OCI-LY7 (cell line): Measurements from ENCODE around the gene HPSE2. TPM values are rescaled to one million over a fixed set of nuclear protein-coding genes. Genes with fewer than 3 reads are reported as not detected.
"Not testable (repeated sequence)": the region's sequence is repeated elsewhere in the genome, so short reads cannot be mapped to it uniquely, and the experiment has no call there.

Source experiments
- BruUV-seq: library from RNA; stranded (reverse); fragments of 400-500 nt; replicated peaks from 2 replicates; lab custom pipeline; 2021; lab: Mats Ljungman, UMichigan
- CTCF ChIA-PET: fragments of 300-600 bp; sonication (Branson Sonifier 250); formaldehyde crosslinking; loops from one replicate; lab custom pipeline; 2022; ENCODE audit warnings: antibody characterized with exemption; ENCODE audit not compliant: unreplicated experiment; lab: Charles Lee
- POLR2A ChIA-PET: fragments of 300-600 bp; sonication (Branson Sonifier 250); formaldehyde crosslinking; loops from one replicate; lab custom pipeline; 2022; ENCODE audit warnings: antibody characterized with exemption; lab: Charles Lee
- DNase-seq: peaks from one replicate; pipeline ENCODE4 v3.0.0-alpha.2; 2015; ENCODE audit warnings: low spot score
- H2AFZ ChIP-seq: fragments of 200-600 bp; sonication (generic), shearing (Covaris generic); 2 replicates; pipeline ENCODE4 v1.6.1; 2014; ENCODE audit warnings: mild to moderate bottlenecking, antibody characterized with exemption, low read length, moderate library complexity
- H3K27ac ChIP-seq: fragments of 200-600 bp; sonication (generic); 2 replicates; pipeline ENCODE4 v1.5.1; 2014; ENCODE audit warnings: mixed run types, low read depth, mild to moderate bottlenecking, moderate library complexity, low read length, inconsistent platforms; ENCODE audit not compliant: poor library complexity, severe bottlenecking
- H3K36me3 ChIP-seq: fragments of 200-600 bp; sonication (generic); 2 replicates; pipeline ENCODE4 v1.6.1; 2014; ENCODE audit warnings: mild to moderate bottlenecking, antibody characterized with exemption, low read length, moderate library complexity, mixed read lengths; ENCODE audit not compliant: insufficient read depth
- H3K4me1 ChIP-seq: fragments of 200-600 bp; sonication (generic); 2 replicates; pipeline ENCODE4 v1.5.1; 2014; ENCODE audit warnings: mild to moderate bottlenecking, low read length; ENCODE audit not compliant: insufficient read depth, poor library complexity, severe bottlenecking
- H3K4me2 ChIP-seq: fragments of 200-600 bp; sonication (generic); 2 replicates; pipeline ENCODE4 v1.6.1; 2014; ENCODE audit warnings: mild to moderate bottlenecking, low read length
- H3K4me3 ChIP-seq: fragments of 200-600 bp; sonication (generic); 2 replicates; pipeline ENCODE4 v1.5.1; 2014; ENCODE audit warnings: mild to moderate bottlenecking, low read depth, low read length; ENCODE audit not compliant: poor library complexity, severe bottlenecking
- H3K79me2 ChIP-seq: fragments of 200-600 bp; sonication (generic); 2 replicates; pipeline ENCODE4 v1.6.1; 2016; ENCODE audit warnings: low read depth, mild to moderate bottlenecking, low read length, moderate library complexity, mixed read lengths; ENCODE audit not compliant: insufficient read depth
- H3K9me2 ChIP-seq: fragments of 200-600 bp; sonication (generic); 2 replicates; pipeline ENCODE4 v1.6.1; 2016; ENCODE audit warnings: mild to moderate bottlenecking, low read length, mixed read lengths; ENCODE audit not compliant: insufficient read depth
- H3K9me3 ChIP-seq: fragments of 200-600 bp; sonication (generic); 2 replicates; pipeline ENCODE4 v1.6.1; 2014; ENCODE audit warnings: mild to moderate bottlenecking, mixed run types, low read length, mixed read lengths
- H4K20me1 ChIP-seq: fragments of 200-600 bp; sonication (generic); 2 replicates; pipeline ENCODE4 v1.6.1; 2014; ENCODE audit warnings: mild to moderate bottlenecking, antibody characterized with exemption, low read length, moderate library complexity, mixed read lengths; ENCODE audit not compliant: insufficient read depth
- EZH2phosphoT487 ChIP-seq: fragments of 200-600 bp; sonication (generic); IDR thresholded peaks from 2 replicates; pipeline ENCODE4 v1.6.1; 2018; ENCODE audit warnings: low read depth, borderline replicate concordance, mild to moderate bottlenecking, mixed run types, antibody characterized with exemption, low read length, moderate library complexity, mixed read lengths
- intact Hi-C: fragments of 100-400 bp; cut with micrococcal nuclease; formaldehyde crosslinking; loops from one replicate; pipeline ENCODE4 v1.10.0; 2022; ENCODE audit not compliant: unreplicated experiment
- total RNA-seq, 2 experiments: library from RNA; depleted of rRNA in 1 of 2; stranded (reverse); fragments of >200 nt in 1 of 2; shearing (Covaris generic) in 1 of 2; gene quantifications; 2 replicates each; pipeline ENCODE4 v1.2.3, GENCODE V29; 2014 to 2022
- TF ChIP-seq, protein P1 (sequence below): fragments of 200-600 bp; sonication (generic); conservative IDR thresholded peaks from 2 replicates; pipeline ENCODE4 v1.5.1; 2014; ENCODE audit warnings: mild to moderate bottlenecking, antibody characterized with exemption, low read length, moderate library complexity, mixed read lengths

HPSE2 gene
- total RNA-seq, 2 experiments from 2014 or later = not detected

DNA sequence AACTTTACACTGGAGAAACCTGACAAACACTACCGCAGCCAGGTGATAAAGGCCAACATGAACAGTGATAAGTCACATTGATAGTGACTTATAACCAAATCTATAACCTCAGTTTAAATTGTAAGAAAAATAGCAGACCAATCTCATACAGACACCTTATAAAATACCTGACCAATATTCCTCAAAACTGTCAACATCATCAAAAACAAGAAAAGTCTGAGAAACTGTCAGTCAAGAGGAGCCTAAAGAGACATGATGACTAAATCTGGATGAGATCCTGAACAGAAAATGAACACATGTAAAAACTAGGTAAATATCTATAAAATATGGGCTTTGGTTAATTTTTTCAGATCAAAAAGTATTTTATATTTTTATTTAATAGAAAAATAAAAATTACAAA is 233.3 kb downstream of the HPSE2 start:
- Histone ChIP-seq H3K36me3 (no peaks in the 10 kb centered on the region), H3K79me2 (no peaks in the 10 kb centered on the region), H4K20me1 (no peaks in the 10 kb centered on the region), H2AFZ (no peak overlapping the region), H3K27ac (no peak overlapping the region), H3K4me3 (no peak overlapping the region), H3K4me2 (no peak overlapping the region), H3K9me3 (peaks cover 13% of the 10 kb centered on the region; the same call in 1 of the 2 replicates), H3K4me1 (no peaks in the 10 kb centered on the region), H3K9me2 (no peaks in the 10 kb centered on the region)
- intact Hi-C loops = no loop called here
- ChIA-PET POLR2A (no interaction called here), CTCF (no interaction called here)
- no peak for DNase-seq
- TF ChIP-seq EZH2phosphoT487 = no peak
- TF ChIP-seq, protein P1, sequence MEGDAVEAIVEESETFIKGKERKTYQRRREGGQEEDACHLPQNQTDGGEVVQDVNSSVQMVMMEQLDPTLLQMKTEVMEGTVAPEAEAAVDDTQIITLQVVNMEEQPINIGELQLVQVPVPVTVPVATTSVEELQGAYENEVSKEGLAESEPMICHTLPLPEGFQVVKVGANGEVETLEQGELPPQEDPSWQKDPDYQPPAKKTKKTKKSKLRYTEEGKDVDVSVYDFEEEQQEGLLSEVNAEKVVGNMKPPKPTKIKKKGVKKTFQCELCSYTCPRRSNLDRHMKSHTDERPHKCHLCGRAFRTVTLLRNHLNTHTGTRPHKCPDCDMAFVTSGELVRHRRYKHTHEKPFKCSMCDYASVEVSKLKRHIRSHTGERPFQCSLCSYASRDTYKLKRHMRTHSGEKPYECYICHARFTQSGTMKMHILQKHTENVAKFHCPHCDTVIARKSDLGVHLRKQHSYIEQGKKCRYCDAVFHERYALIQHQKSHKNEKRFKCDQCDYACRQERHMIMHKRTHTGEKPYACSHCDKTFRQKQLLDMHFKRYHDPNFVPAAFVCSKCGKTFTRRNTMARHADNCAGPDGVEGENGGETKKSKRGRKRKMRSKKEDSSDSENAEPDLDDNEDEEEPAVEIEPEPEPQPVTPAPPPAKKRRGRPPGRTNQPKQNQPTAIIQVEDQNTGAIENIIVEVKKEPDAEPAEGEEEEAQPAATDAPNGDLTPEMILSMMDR = no peak
- BruUV-seq = no TSS peak

DNA sequence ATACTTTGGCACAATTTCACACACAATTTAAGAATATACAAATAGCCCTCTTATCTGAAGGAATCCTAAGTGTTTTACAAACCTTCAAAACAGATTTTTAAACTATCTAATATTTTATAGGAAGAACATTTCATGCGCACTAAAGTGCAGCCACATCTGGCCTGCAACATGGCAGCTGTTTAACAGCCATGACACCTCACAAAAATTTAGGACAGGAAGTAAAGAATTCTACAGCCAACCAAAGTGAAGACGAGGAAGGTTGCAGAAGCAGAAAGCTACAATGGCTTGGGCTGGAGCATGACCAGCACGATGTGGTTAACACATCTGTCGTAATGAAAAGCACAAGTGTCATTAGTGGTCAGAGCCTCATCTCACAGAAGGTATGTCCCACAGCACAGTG is 238.1 kb downstream of the HPSE2 start:
- H3K9me2 ChIP-seq = no peaks in the 10 kb centered on the region
- no peak overlapping the region for H3K4me2 ChIP-seq
- H3K4me3 ChIP-seq = no peak overlapping the region
- H3K36me3 ChIP-seq = no peaks in the 10 kb centered on the region
- H2AFZ ChIP-seq = no peak overlapping the region
- POLR2A ChIA-PET = interaction anchor here (0.7 kb wide), 1 partner anchor 150 kb away, joined by 3 read pairs; no protein-coding TSS in a partner anchor
- no peak overlapping the region for H3K27ac ChIP-seq
- H3K79me2 ChIP-seq = no peaks in the 10 kb centered on the region
- BruUV-seq = no TSS peak
- CTCF ChIA-PET = no interaction called here
- no peaks in the 10 kb centered on the region for H3K4me1 ChIP-seq
- intact Hi-C loops = no loop called here
- no peaks in the 10 kb centered on the region for H4K20me1 ChIP-seq
- DNase-seq = no peak
- TF ChIP-seq, protein P1 = no peak
- no peak for TF ChIP-seq EZH2phosphoT487
- no peaks in the 10 kb centered on the region for H3K9me3 ChIP-seq

DNA sequence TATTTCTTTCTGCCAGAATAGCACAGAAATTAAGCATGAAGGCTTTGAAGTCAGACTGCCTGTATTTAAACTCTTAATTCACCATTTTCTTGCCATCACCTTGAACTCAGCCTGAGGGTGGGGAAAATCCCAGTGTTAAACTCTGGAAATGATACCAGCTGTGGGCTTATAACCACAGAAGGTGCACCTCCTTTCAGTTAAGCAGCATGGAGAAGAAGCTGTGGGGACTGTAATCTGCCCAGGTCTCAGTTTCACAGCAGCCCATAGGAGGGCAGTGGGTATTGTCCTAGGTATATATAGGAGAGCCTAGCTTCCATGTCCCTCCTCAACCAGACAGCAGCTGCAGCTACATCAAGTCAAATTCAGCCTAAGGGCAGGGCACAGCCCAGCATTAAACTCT is 241.6 kb downstream of the HPSE2 start:
- H4K20me1 ChIP-seq = no peaks in the 10 kb centered on the region
- no peak overlapping the region for H3K4me3 ChIP-seq
- no peak for DNase-seq
- no peaks in the 10 kb centered on the region for H3K9me2 ChIP-seq
- ChIA-PET CTCF (no interaction called here), POLR2A (interaction anchor here (0.6 kb wide), 1 partner anchor 50 kb away, joined by 4 read pairs; no protein-coding TSS in a partner anchor)
- no peak overlapping the region for H2AFZ ChIP-seq
- no peak for TF ChIP-seq EZH2phosphoT487
- TF ChIP-seq, protein P1 = no peak
- no peak overlapping the region for H3K27ac ChIP-seq
- no TSS peak for BruUV-seq
- intact Hi-C loops = no loop called here
- no peaks in the 10 kb centered on the region for H3K36me3 ChIP-seq
- no peaks in the 10 kb centered on the region for H3K4me1 ChIP-seq
- H3K4me2 ChIP-seq = no peak overlapping the region
- no peaks in the 10 kb centered on the region for H3K79me2 ChIP-seq
- H3K9me3 ChIP-seq = no peaks in the 10 kb centered on the region

DNA sequence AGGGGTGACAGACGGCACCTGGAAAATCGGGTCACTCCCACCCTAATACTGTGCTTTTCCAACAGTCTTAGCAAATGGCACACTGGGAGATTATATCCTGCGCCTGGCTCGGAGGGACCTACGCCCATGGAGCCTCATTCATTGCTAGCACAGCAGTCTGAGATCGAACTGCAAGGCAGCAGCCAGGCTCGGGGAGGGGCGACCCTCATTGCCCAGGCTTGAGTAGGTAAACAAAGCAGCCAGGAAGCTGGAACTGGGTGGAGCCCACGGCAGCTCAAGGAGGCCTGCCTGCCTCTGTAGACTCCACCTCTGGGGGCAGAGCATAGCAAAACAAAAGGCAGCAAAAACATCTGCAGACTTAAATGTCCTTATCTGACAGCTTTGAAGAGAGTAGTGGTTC is 251.9 kb downstream of the HPSE2 start:
- intact Hi-C loops, H3K4me2 ChIP-seq, POLR2A ChIA-PET, H3K9me3 ChIP-seq, CTCF ChIA-PET, H2AFZ ChIP-seq, H3K79me2 ChIP-seq, DNase-seq, H3K27ac ChIP-seq, H3K4me1 ChIP-seq, H4K20me1 ChIP-seq, H3K4me3 ChIP-seq, H3K9me2 ChIP-seq, BruUV-seq, H3K36me3 ChIP-seq: not testable (repeated sequence)
